Measurements from ENCODE around the gene CCDC40.
A peak's percentile ranks its signal among the peaks of the same experiment; 100 is the strongest.

The CCDC40 gene

GRCh38 chr17:80119271-80119791 is 82.9 kb downstream of the CCDC40 start:
- DNase-seq = no peak

DNA sequence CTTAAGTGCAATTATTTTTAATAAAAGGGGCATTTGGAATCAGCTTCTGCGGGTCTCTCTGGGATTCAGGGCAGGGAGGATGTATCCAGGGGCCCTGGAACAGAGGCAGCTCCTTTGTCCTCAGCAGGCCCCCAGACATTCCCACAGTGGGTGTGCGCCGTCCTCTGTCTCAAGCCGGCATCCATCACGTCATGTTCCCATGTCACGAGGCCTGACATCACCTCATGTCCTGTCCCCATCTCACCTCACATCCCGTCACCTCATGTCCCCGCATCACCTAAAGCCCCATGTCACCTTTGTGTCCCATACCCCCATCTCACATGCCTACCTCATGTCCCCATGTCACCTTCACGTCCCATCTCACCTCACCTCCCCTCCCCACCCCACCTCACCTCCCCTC is 83.4 kb downstream of the CCDC40 start:
- no peak for DNase-seq

- DNase-seq = no peak
Observed at GRCh38 chr17:80122026-80122575, 85.7 kb downstream of the CCDC40 start.

GRCh38 chr17:80122926-80123505 is 86.6 kb downstream of the CCDC40 start:
- DNase-seq = no peak

- DNase-seq = no peak
Observed at GRCh38 chr17:80123791-80124190, 87.3 kb downstream of the CCDC40 start.

GRCh38 chr17:80124351-80124981 is 88.0 kb downstream of the CCDC40 start:
- no peak for DNase-seq

- DNase-seq = no peak
Observed at GRCh38 chr17:80125656-80126448, 89.4 kb downstream of the CCDC40 start.

- no peak for DNase-seq
Observed at GRCh38 chr17:80126449-80126715, 89.9 kb downstream of the CCDC40 start.

DNA sequence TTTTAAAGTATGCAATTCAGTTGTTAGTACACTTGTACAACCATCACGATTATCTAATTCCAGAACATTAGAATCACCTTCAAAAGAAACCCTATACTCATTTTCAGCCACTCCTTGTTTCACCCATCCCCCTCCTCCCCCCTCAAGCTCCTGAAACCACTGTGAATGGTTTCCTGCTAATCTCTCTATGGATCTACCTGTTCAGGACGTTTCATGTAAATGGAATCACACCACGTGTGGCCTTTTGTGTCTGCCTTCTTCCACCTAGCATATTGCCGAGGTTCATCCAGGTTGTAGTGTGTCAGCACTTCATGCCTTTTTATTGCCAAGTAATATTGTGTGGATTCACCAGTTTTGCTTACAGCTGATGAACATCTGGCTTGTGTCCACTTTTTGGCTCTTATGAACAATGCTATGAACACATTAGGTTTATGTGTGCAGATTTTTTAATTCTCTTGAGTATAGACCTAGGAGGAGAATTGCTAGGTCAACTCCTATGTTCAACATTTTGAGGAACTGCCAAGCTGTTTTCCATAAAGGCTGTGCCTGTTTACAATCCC is 92.6 kb downstream of the CCDC40 start:
- DNase-seq = no peak

DNA sequence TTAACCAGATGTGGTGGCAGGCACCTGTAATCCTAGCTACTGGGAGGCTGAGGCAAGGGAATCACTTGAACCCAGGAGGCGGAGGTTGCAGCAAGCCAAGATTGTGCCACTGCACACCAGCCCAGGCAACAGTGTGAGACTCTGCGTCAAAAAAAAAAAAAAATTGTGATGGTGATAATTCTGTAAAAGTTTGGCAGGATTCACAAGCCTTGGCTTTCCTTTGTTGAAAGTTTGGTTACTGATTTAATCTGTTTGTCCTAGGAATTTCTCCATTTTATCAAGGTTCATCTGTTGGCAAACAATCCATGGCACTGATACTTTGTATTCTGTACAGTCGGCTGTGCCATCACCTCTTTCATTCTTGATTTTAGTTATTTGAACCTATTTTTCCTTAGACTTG is 94.5 kb downstream of the CCDC40 start:
- no peak for DNase-seq

- no peak for DNase-seq
Observed at GRCh38 chr17:80132906-80133625, 96.6 kb downstream of the CCDC40 start.

- DNase-seq = no peak
Observed at GRCh38 chr17:80133626-80133970, 97.2 kb downstream of the CCDC40 start.

- no peak for DNase-seq
Observed at GRCh38 chr17:80137131-80137530, 100.7 kb downstream of the CCDC40 start.

DNA sequence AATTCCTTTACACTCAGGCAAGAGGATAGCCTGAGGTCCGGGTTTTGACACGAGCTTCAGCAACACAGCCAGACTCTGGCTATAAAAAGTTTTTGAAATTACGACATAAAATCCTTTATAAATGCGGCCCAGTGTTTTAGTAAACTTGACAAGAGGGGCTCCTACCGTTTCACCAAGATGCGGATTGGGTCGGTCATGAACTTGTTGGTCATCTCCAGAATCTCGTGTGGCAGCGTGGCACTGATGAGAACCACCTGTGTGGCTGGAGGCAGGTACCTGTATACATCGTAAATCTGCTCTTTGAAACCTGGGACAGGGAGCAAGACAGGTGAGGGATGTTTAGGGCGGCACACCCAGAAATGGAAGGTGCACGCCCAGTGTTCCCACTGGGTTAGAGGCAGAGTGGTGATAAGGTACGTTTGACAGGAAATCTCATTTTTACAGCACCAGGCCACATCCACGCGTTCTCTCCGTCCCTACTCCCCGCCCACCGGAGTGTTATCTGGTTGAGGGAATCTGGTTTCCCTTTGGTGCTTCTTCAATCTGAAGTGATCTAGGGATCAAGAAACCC is 102.5 kb downstream of the CCDC40 start:
- DNase-seq = no peak

- no peak for DNase-seq
Observed at GRCh38 chr17:80141463-80142165, 105.2 kb downstream of the CCDC40 start.

DNA sequence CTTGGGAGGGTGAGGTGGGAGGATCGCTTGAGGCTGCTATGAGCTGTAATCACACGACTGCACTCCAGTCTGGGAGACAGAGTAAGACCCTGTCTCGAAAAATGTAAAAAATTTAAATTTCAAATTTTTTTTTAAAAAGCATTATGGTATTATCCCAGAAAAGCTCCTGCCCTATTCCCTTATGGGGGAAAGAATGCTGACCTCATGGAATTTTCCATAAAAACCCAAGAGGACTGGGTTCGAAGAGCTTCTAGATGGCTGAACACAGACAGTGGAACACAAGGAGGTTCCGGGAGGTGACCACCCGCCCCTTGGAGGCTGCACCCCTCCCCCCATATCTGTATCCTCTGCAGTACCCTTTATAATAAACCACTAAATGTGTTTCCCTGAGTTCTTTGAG is 106.5 kb downstream of the CCDC40 start:
- no peak for DNase-seq

DNA sequence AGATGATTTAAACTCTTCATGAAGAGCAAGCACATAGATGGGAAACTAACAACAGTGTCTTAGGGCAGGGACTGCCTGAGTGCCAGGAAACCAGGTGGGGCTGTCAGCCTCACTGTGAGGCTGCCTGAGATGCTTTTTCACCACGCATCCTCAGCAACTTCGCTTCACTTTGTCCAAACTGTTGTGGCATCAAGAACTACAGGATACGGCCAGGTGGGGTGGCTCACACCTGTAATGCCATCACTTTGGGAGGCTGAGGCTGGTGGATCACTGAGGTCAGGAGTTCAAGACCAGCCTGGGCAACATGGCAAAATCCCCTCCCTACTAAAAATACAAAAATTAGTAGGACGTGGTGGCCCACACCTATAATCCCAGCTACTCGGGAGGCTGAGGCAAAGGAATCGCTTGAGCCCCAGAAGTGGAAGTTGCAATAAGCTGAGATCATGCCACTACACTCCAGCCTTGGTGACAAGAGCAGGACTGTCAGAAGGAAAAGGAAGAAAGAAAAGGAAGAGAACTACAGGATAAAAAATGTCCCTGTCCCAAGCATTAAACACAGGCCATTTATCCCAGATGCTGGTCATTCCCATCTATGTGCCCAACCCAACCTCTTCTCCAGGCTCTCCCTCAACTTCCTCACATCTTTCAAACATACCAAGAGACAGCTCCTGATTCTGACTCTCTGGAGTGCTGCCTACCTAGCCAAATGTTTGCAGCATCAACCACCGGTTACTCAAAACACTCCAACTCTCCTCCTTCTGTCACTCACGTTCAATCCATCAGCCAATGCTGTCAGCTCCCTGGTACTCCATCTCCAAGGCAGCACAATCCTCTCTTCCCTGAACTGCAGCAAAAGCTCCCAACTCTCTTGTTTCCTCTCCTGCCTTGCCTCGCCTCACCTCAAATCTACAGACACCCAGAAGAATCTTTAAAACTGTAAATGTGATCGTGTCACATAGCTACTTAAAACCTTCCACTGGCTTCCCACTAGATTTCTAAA is 108.9 kb downstream of the CCDC40 start:
- DNase-seq = no peak

DNA sequence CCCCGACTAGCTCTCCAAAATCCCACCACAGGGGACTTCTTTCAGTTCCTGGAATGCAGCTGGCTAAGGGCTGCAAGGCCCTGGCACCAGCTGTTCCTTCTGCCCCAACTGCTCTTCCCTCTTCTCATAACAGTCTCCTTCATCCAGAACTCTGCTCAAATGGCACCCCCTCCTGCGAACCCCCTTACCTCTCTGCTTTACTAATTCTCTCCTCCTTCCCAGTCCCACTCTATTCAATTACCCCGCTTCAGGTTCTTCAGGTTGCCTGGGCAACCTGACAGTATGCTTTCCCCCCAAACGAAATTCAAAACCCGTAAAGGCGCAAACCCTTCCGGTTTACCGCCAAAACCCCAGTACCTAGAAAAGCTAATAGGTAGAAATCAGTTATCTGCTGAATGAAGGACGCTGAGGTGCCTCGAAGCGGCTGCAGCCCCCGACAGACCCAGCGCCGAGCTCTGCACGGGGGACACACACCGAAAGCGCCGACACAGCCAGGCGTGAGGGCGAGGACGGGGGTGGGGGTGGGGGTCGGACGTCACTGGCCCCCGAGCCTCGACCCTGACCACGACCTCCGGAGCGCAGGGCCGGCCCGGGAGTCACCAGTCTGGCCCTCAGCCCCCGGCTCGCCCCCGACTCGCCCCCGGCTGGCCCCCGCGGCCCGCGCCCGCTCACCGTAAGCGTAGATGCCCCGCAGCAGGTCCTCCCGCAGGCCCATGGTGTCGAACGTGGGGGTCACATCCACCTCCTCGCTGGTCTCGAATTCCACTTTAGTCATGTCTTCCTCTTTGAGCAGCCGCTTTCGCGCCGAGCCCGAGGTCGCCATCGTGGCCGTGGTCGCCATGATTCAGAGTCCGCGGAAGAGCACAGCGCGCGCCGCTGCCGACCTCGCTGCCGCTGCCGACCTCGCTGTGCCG is 109.9 kb downstream of the CCDC40 start:
- DNase-seq = no peak

- DNase-seq = peak; percentile 92 to 97
Observed at GRCh38 chr17:80147035-80147822, 110.8 kb downstream of the CCDC40 start, which contains the start of gene EIF4A3. EIF4A3 (minus strand) TSS chr17:80147128; CDS start chr17:80146961, 167 bp downstream.

Measured in stimulated activated CD4-positive, alpha-beta T cell treated with anti-CD3 and anti-CD28 coated beads, Interleukin-4, amount 100 ng/mL, for 4 hours (primary cell).